CD14-positive monocyte (primary cell): Measurements from ENCODE around the gene RSBN1. TPM values are rescaled to one million over a fixed set of nuclear protein-coding genes. Genes with fewer than 3 reads are reported as not detected.

Source experiments
- DNase-seq, 3 donors: peaks; one replicate each; pipeline ENCODE4 v3.0.0-alpha.2; 2011 to 2022
- H2AFZ ChIP-seq: 2 replicates; pipeline ENCODE4 v1.6.0; 2012; ENCODE audit warnings: mild to moderate bottlenecking, low read depth, low read length, inconsistent platforms; ENCODE audit not compliant: insufficient read depth, poor library complexity, severe bottlenecking
- H3K27ac ChIP-seq, 2 donors: 1 replicate in 1 of 2; 2 replicates in 1 of 2; pipeline ENCODE4 v1.5.1; 2012 to 2013; ENCODE audit warnings: low read length in 2 of 2, control low read depth in 1 of 2, inconsistent platforms in 1 of 2, low read depth in 1 of 2, mild to moderate bottlenecking in 1 of 2
- H3K27me3 ChIP-seq, 2 donors: one replicate each; pipeline versions ENCODE4 v1.6.0 to v1.6.1; 2011 to 2013; ENCODE audit warnings: low read length in 2 of 2; ENCODE audit not compliant: control insufficient read depth in 2 of 2, insufficient read depth in 2 of 2
- H3K36me3 ChIP-seq, 2 donors: replicated peaks in 1 of 2; 1 replicate in 1 of 2; 2 replicates in 1 of 2; pipeline versions ENCODE4 v1.5.1 to v1.6.1; 2012 to 2013; ENCODE audit warnings: low read length in 2 of 2, control low read depth in 1 of 2, inconsistent platforms in 1 of 2, mild to moderate bottlenecking in 1 of 2; ENCODE audit not compliant: insufficient read depth in 2 of 2, control insufficient read depth in 1 of 2
- H3K4me1 ChIP-seq, 2 donors: 1 replicate in 1 of 2; 2 replicates in 1 of 2; pipeline versions ENCODE4 v1.5.1 to v1.6.1; 2012 to 2013; ENCODE audit warnings: low read length in 2 of 2, control low read depth in 1 of 2, inconsistent platforms in 1 of 2, mild to moderate bottlenecking in 1 of 2, moderate library complexity in 1 of 2; ENCODE audit not compliant: insufficient read depth in 2 of 2, control insufficient read depth in 1 of 2
- H3K4me2 ChIP-seq: replicated peaks from 2 replicates; pipeline ENCODE3; 2012; ENCODE audit warnings: low read length, moderate library complexity, mild to moderate bottlenecking; ENCODE audit not compliant: poor library complexity, severe bottlenecking; ENCODE audit errors: extremely low read depth
- H3K4me3 ChIP-seq, 3 experiments: fragments of 200-600 bp in 1 of 3; sonication (generic) in 1 of 3; replicated peaks in 1 of 3; 1 replicate in 2 of 3; 2 replicates in 1 of 3; pipeline ENCODE4 v1.5.1; 2011 to 2013; ENCODE audit warnings: low read length in 3 of 3, mild to moderate bottlenecking in 3 of 3, control low read depth in 2 of 3, low read depth in 2 of 3, inconsistent platforms in 1 of 3, moderate library complexity in 1 of 3
- H3K79me2 ChIP-seq: 2 replicates; pipeline ENCODE4 v1.6.0; 2012; ENCODE audit warnings: mild to moderate bottlenecking, control low read depth, inconsistent platforms, low read length, moderate library complexity; ENCODE audit not compliant: insufficient read depth
- H3K9ac ChIP-seq: 2 replicates; pipeline ENCODE4 v1.6.0; 2017; ENCODE audit warnings: low read length, mild to moderate bottlenecking; ENCODE audit not compliant: insufficient read depth, poor library complexity, severe bottlenecking
- H3K9me3 ChIP-seq, 2 donors: replicated peaks in 1 of 2; 1 replicate in 1 of 2; 2 replicates in 1 of 2; pipeline versions ENCODE4 v1.5.1 to v1.6.1; 2012 to 2013; ENCODE audit warnings: low read length in 2 of 2, control low read depth in 1 of 2; ENCODE audit not compliant: control insufficient read depth in 1 of 2, insufficient read depth in 1 of 2
- H4K20me1 ChIP-seq: 2 replicates; pipeline ENCODE4 v1.6.0; 2012; ENCODE audit warnings: mild to moderate bottlenecking, low read length, control low read depth, moderate library complexity; ENCODE audit not compliant: insufficient read depth
- H3K27ac Mint-ChIP-seq, 7 donors: one replicate each; pipeline ENCODE4 v1.8.0; 2020; ENCODE audit warnings: mild to moderate bottlenecking in 7 of 7, mixed read lengths in 7 of 7, moderate library complexity in 6 of 7, inconsistent platforms in 2 of 7
- H3K27me3 Mint-ChIP-seq, 3 donors: one replicate each; pipeline ENCODE4 v1.8.0; 2021 to 2022; ENCODE audit warnings: low read depth in 3 of 3, mild to moderate bottlenecking in 3 of 3, mixed read lengths in 3 of 3, moderate library complexity in 3 of 3, inconsistent platforms in 1 of 3
- H3K36me3 Mint-ChIP-seq, 2 donors: one replicate each; pipeline ENCODE4 v1.8.0; 2020; ENCODE audit warnings: mixed read lengths in 2 of 2, inconsistent platforms in 1 of 2, mild to moderate bottlenecking in 1 of 2
- H3K4me1 Mint-ChIP-seq: one replicate; pipeline ENCODE4 v1.8.0; 2020; ENCODE audit warnings: mild to moderate bottlenecking, mixed read lengths
- H3K4me3 Mint-ChIP-seq, 2 donors: one replicate each; pipeline ENCODE4 v1.8.0; 2020; ENCODE audit warnings: mild to moderate bottlenecking in 2 of 2, mixed read lengths in 2 of 2, moderate library complexity in 1 of 2
- H3K9me3 Mint-ChIP-seq, 7 donors: one replicate each; pipeline ENCODE4 v1.8.0; 2020 to 2022; ENCODE audit warnings: mixed read lengths in 7 of 7, mild to moderate bottlenecking in 6 of 7, moderate library complexity in 6 of 7, inconsistent platforms in 2 of 7
- WGBS: methylation state at CpG from one replicate; pipeline ENCODE4 v1.1.5; 2013; ENCODE audit warnings: missing lambda C conversion rate; ENCODE audit not compliant: insufficient coverage; 5-methylcytosine and 5-hydroxymethylcytosine counted together
- intact Hi-C, 2 donors: fragments of 100-400 bp; cut with micrococcal nuclease; formaldehyde crosslinking; loops; one replicate each; pipeline versions ENCODE4 v1.15.0 to v1.15.1; 2023
- polyA minus RNA-seq: library from RNA; depleted of rRNA, polyadenylated mRNA; stranded (reverse); fragments of >200 nt; gene quantifications from 2 replicates; pipeline ENCODE4 v1.2.3, GENCODE V29; 2012
- polyA plus RNA-seq, 3 donors: library from polyadenylated mRNA; depleted of rRNA in 1 of 3; unstranded in 2 of 3; stranded (reverse) in 1 of 3; fragments of 300-500 nt in 2 of 3; fragments of >200 nt in 1 of 3; fragmentation: Illumina TruSeq in 2 of 3; gene quantifications; 1 replicate in 2 of 3; 2 replicates in 1 of 3; pipeline ENCODE4 v1.2.3, GENCODE V29; 2012 to 2021
- total RNA-seq, 12 experiments: library from RNA in 1 of 12; stranded (reverse) in 1 of 12; fragments of 120-200 nt in 1 of 12; gene quantifications; one replicate each; pipeline ENCODE4 v1.2.4 and lab custom pipeline; 2013 to 2026; ENCODE audit warnings: mixed read lengths in 6 of 12, inconsistent platforms in 1 of 12
- TF ChIP-seq, protein P1 (sequence below): fragments of 200-600 bp; IDR thresholded peaks from one replicate; pipeline ENCODE4 v1.8.0; 2022; ENCODE audit warnings: antibody characterized with exemption, mild to moderate bottlenecking

RSBN1 gene
- total RNA-seq (2013), result 15.4 TPM
- polyA plus RNA-seq, result 1 to 10 TPM; 6.5 to 9.0 (median 8.9) TPM
- polyA minus RNA-seq, result 9.1 and 14.4 TPM in 2 replicates
- total RNA-seq (lab: John Stamatoyannopoulos, UW), result 22.0 to 101 (median 38.0) reads per million in 11 experiments

- TF ChIP-seq, protein P1, sequence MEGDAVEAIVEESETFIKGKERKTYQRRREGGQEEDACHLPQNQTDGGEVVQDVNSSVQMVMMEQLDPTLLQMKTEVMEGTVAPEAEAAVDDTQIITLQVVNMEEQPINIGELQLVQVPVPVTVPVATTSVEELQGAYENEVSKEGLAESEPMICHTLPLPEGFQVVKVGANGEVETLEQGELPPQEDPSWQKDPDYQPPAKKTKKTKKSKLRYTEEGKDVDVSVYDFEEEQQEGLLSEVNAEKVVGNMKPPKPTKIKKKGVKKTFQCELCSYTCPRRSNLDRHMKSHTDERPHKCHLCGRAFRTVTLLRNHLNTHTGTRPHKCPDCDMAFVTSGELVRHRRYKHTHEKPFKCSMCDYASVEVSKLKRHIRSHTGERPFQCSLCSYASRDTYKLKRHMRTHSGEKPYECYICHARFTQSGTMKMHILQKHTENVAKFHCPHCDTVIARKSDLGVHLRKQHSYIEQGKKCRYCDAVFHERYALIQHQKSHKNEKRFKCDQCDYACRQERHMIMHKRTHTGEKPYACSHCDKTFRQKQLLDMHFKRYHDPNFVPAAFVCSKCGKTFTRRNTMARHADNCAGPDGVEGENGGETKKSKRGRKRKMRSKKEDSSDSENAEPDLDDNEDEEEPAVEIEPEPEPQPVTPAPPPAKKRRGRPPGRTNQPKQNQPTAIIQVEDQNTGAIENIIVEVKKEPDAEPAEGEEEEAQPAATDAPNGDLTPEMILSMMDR, result no peak
- Mint-ChIP-seq H3K4me1 (peaks cover 32% of the 10 kb centered on the region), H3K9me3 (no peaks in the 10 kb centered on the region), H3K27ac (peak within 1 kb of the TSS; percentile 88 to 97 (median 95)), H3K4me3 (peak within 1 kb of the TSS; percentile 95 to 98), H3K27me3 (peaks cover 0 to 2% (median 1%) of the 10 kb centered on the region in 3 donors), H3K36me3 (peaks cover 23 to 30% of the 10 kb centered on the region in 2 donors)
- Histone ChIP-seq H3K79me2 (peaks cover 50% of the 10 kb centered on the region), H3K36me3 (peaks cover 20 to 33% of the 10 kb centered on the region in 2 donors), H2AFZ (peak within 1 kb of the TSS; percentile 91), H3K4me3 (peak within 1 kb of the TSS; percentile 74 to 94 (median 79)), H3K4me1 (peaks cover 31 to 39% of the 10 kb centered on the region in 2 donors), H3K9me3 (no peaks in the 10 kb centered on the region), H3K4me2 (peak within 1 kb of the TSS; percentile 89), H3K9ac (peak within 1 kb of the TSS; percentile 95), H3K27ac (peak within 1 kb of the TSS; percentile 83 to 91), H3K27me3 (no peaks in the 10 kb centered on the region), H4K20me1 (peaks cover 16% of the 10 kb centered on the region)
- intact Hi-C loops, result loop anchor here (2.0 to 5.0 kb wide), 4 partner anchors 53 to 945 kb away; partner anchors contain the start of genes PHTF1 (in 2 of the 2), AP4B1 (in 1 of the 2), CSDE1 (in 1 of the 2) and DCLRE1B (in 1 of the 2)
- WGBS, result 0% methylated on average over 81 of the region's 82 CpGs
- peak; percentile 98 to 99 (median 98) for DNase-seq
Observed at GRCh38 chr1:113811888-113812660, at the start of gene RSBN1. RSBN1 (minus strand) TSS chr1:113812476; CDS start chr1:113812412, 64 bp downstream.

GRCh38 chr1:113861641-113862040, 49.4 kb upstream of the RSBN1 start:
- Histone ChIP-seq H3K27me3 (no peaks in the 10 kb centered on the region), H3K79me2 (peaks cover 87% of the 10 kb centered on the region), H3K4me2 (no peak overlapping the region), H3K27ac (peak overlapping the region in 1 of 2 donors; percentile 73), H3K9me3 (no peaks in the 10 kb centered on the region), H3K9ac (no peak overlapping the region), H3K4me3 (no peak overlapping the region), H2AFZ (no peak overlapping the region), H3K4me1 (peaks cover 51 to 66% of the 10 kb centered on the region in 2 donors), H4K20me1 (no peaks in the 10 kb centered on the region), H3K36me3 (peaks cover 0 to 24% of the 10 kb centered on the region in 2 donors)
- H3K27ac Mint-ChIP-seq, result peak overlapping the region; percentile 72 to 90 (median 79)
- peak in 2 of 3 donors; percentile 24 to 38 for DNase-seq
- WGBS, result 83% methylated on average over 1 of the region's 5 CpGs
- H3K36me3 Mint-ChIP-seq, result peaks cover 18 to 50% of the 10 kb centered on the region in 2 donors
- intact Hi-C loops, result loop anchor here in 1 of 2 donors (5.0 kb wide), 1 partner anchor 41 kb away; the partner anchor contains the start of gene AP4B1
- H3K4me1 Mint-ChIP-seq, result peaks cover 61% of the 10 kb centered on the region
- H3K9me3 Mint-ChIP-seq, result peaks cover 0 to 1% (median 0%) of the 10 kb centered on the region in 7 donors
- H3K4me3 Mint-ChIP-seq, result no peak overlapping the region
- peaks cover 0 to 2% (median 0%) of the 10 kb centered on the region in 3 donors for H3K27me3 Mint-ChIP-seq
- TF ChIP-seq, protein P1, result no peak
